Measurements from ENCODE around the gene MCOLN3. TPM values are rescaled to one million over a fixed set of nuclear protein-coding genes. Genes with fewer than 3 reads are reported as not detected.

The MCOLN3 gene
- total RNA-seq, 4 donors from 2014 or later = 7.0 to 13.4 (median 7.7) TPM

- no peak for TF ChIP-seq CTCF (IDR thresholded peaks at IDR 0.05; ENCODE audit: low read depth)
These were observed 79.4 kb downstream of the MCOLN3 start for GRCh38 chr1:84968865-84969264.

- no peak for TF ChIP-seq CTCF (IDR thresholded peaks at IDR 0.05; ENCODE audit: low read depth)
These were observed 80.2 kb downstream of the MCOLN3 start for GRCh38 chr1:84968101-84968500.

Other genes with a start within 250 kb of the MCOLN3 start
- 1 to 10 TPM in 1 of 4 donors, not detected in 3; 1.0 TPM for gene LPAR3, start 155.3 kb downstream of the MCOLN3 start, total RNA-seq
- 1 to 10 TPM in 2 of 4 donors, under 1 TPM in 1, not detected in 1; 0.38 to 6.6 (median 1.4) TPM for gene MCOLN2, start 51.4 kb downstream of the MCOLN3 start, total RNA-seq
- 10 to 100 TPM in 2 of 4 donors, 1 to 10 TPM in 2; 7.6 to 15.6 (median 10.9) TPM for gene SYDE2, start 152.5 kb upstream of the MCOLN3 start, total RNA-seq
- 10 to 100 TPM; 12.7 to 20.7 (median 17.9) TPM for gene C1orf52, start 211.2 kb upstream of the MCOLN3 start, total RNA-seq
- gene BCL10, start 228.1 kb upstream of the MCOLN3 start, total RNA-seq = 10 to 100 TPM; 14.9 to 24.0 (median 19.5) TPM

All from subcutaneous adipose tissue (tissue), 4 donors.